Forelimb muscle (tissue), 1 donor: ENCODE measurements around the gene PPP1R14C. TPM values are rescaled to one million over a fixed set of nuclear protein-coding genes. Genes with fewer than 3 reads are reported as not detected.

Source experiments
- DNase-seq: peaks from one replicate; pipeline ENCODE4 v3.0.0-alpha.2; 2013; ENCODE audit warnings: low read depth
- polyA plus RNA-seq: library from polyadenylated mRNA; unstranded; fragments of 120-200 nt; gene quantifications from one replicate; pipeline ENCODE4 v1.2.1, GENCODE V29; 2013; ENCODE audit not compliant: insufficient read length

Gene PPP1R14C
- polyA plus RNA-seq, 1 donor = 55.8 TPM

DNA sequence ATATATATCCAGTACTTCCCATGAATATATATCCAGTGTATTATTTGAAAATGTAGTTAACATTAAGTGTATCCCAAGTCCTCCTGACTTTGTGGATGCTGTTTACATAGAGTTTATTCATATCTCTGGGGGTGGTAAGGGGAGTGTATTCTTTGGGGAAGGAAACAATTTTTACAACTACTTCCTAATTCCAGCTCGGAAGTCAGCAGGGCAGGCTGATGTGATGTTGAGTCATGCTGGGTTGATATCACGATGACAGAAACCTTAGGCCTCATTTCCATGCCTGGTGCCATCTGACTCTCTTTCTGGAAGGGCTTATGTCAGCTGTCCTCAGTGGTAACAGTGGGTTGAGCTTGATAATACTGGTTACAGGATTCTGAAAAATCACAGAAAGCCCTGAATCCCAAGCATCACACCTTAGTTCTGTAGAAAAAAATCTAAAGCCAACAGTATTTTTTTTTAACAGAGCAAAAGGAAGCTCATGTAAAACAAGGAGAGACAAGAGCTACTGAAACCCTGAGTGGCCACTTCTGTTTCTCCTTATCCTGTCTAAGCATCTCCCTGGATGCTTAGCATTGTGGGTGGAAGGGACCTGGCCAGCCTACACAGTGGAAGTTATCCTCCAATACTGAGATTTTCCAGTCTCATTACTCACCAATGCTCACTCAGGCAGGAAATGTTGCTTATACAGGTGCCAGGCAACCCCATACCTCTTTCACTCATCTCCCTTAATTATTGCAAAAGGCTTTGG, 150.8 kb downstream of the PPP1R14C start:
- no peak for DNase-seq

DNA sequence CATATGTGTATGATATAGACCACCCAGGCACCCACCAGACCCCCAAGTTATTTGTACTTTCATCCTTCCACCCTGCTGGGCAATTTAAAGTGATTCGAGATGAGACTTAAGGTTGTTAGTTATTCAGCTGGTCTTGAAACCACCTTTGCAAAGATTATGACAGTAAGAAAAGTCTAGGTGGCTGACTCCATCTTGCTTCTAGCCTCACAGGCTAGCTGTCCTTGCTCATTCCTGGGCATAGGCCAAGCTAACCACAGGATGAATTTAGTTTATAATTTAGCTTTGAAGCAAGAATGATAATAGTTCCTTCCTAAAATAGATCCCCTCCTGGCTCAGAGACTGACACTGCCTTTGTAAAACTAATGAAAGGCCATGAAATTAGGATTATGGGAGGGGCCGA, 154.0 kb downstream of the PPP1R14C start:
- DNase-seq = no peak

DNA sequence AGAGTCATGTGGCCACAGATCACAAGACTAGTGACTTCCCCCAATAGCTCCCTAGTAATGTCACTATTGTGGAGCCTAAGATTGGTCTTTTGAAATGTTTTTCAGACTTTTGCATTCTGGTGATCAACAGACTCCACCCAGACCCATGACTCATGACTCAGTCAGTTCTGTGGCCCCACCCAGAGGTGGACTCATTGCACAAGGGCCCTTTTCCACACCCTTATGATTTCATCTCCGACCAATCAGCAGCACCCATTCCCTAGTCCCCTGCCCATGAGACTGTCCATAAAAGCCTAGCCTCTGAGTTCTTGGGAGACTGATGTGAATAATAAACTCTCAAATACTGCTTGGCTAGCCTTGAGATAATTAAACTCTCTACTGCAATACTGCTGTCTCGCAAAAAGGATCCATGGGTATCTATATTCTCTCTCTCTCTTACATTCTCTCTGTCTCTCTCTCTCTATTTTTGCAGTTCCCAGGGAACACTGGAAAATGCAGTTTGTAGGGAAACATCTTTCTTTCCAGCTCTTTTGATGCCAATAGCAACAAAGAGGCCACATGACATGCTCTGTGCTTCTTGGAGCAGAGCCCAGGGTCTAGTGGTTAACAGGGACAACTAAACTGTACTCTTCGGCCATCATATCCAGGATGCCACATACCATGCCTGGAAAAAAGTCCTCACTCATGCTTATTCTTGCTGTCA, 154.6 kb downstream of the PPP1R14C start:
- no peak for DNase-seq

DNA sequence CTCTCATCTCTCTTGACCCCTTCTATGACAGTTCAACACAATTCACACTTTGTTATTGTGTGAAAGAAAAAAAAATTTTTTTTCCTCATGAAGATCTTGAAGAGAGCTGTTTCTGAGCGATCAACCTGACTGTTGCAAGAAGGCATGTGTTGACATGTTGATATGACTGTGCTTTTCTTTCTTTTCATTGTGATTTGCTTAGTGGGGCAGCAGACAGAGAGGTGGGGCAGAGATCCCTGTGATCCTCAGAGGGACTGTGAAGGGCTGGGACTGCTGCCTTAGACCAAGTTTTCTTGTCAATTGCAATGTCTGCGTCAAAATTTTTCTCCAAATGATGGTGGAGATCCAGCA, 155.2 kb downstream of the PPP1R14C start:
- no peak for DNase-seq

DNA sequence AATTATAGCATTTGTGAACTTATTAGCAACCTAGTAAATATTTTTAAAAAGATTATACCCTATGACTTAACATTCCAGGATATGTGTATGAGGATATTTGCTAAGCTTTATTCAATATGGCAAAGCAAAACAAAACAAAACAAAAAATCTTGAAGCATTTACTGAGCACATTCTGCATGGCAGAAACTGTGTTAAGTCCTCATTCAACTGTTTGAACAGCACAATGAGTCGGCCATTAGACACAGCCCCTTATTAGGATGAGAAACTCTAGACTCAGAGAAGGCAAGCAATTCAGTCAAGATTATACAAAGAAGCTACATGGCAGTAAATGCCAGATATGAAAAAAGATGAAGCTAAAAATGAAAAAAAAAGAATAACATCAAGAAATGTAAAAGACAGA, 155.8 kb downstream of the PPP1R14C start:
- no peak for DNase-seq

Other genes starting within 250 kb of the PPP1R14C start
- 0.82 TPM for gene RAET1E, start 244.9 kb upstream of the PPP1R14C start, polyA plus RNA-seq
- gene RAET1G, start 219.9 kb upstream of the PPP1R14C start, polyA plus RNA-seq = 0.30 TPM
- 0.61 TPM for gene ULBP2, start 201.0 kb upstream of the PPP1R14C start, polyA plus RNA-seq
- 0.28 TPM for gene ULBP1, start 179.1 kb upstream of the PPP1R14C start, polyA plus RNA-seq
- gene RAET1L, start 117.5 kb upstream of the PPP1R14C start, polyA plus RNA-seq = not detected
- gene ULBP3, start 73.9 kb upstream of the PPP1R14C start, polyA plus RNA-seq = 1.9 TPM
- gene IYD, start 226.0 kb downstream of the PPP1R14C start, polyA plus RNA-seq = 0.05 TPM